WTC11 (cell line): ENCODE measurements around the gene NINJ2. TPM values are rescaled to one million over a fixed set of nuclear protein-coding genes. Genes with fewer than 3 reads are reported as not detected.

ENCODE experiments used
- ATF3 ChIP-seq: sonication (generic); formaldehyde crosslinking; conservative IDR thresholded peaks from 2 replicates; pipeline ENCODE4 v1.8.1; 2022; ENCODE audit warnings: mild to moderate bottlenecking, missing genetic modification reagents
- E2F5 ChIP-seq: sonication (generic); formaldehyde crosslinking; IDR thresholded peaks from 2 replicates; pipeline ENCODE4 v1.8.1; 2022; ENCODE audit warnings: mild to moderate bottlenecking, moderate library complexity, missing genetic modification reagents
- ESRRA ChIP-seq: sonication (generic); formaldehyde crosslinking; IDR thresholded peaks from 2 replicates; pipeline ENCODE4 v1.8.1; 2022; ENCODE audit warnings: mild to moderate bottlenecking, missing genetic modification reagents, borderline replicate concordance
- FOXK1 ChIP-seq: sonication (generic); formaldehyde crosslinking; IDR thresholded peaks from 2 replicates; pipeline ENCODE4 v1.8.0; 2022; ENCODE audit warnings: mild to moderate bottlenecking, moderate library complexity, missing genetic modification reagents
- FOXP1 ChIP-seq: sonication (generic); formaldehyde crosslinking; IDR thresholded peaks from 2 replicates; pipeline ENCODE4 v1.8.0; 2022; ENCODE audit warnings: missing genetic modification reagents, mild to moderate bottlenecking, moderate library complexity, borderline replicate concordance
- JAZF1 ChIP-seq: fragments of 250-450 bp; sonication (Bioruptor Pico); IDR thresholded peaks from 2 replicates; pipeline ENCODE4 v1.9.0; 2021; ENCODE audit warnings: moderate library complexity, mild to moderate bottlenecking, inconsistent platforms
- NFE2L1 ChIP-seq: sonication (generic); formaldehyde crosslinking; IDR thresholded peaks from 2 replicates; pipeline ENCODE4 v1.8.1; 2023; ENCODE audit warnings: missing genetic modification reagents
- NR1H2 ChIP-seq: sonication (generic); formaldehyde crosslinking; IDR thresholded peaks from 2 replicates; pipeline ENCODE4 v1.9.0; 2021; ENCODE audit warnings: mild to moderate bottlenecking, moderate library complexity, missing genetic modification reagents
- NR2C2 ChIP-seq: sonication (generic); formaldehyde crosslinking; IDR thresholded peaks from 2 replicates; pipeline ENCODE4 v1.8.0; 2022; ENCODE audit warnings: mild to moderate bottlenecking, missing genetic modification reagents
- OVOL2 ChIP-seq: fragments of 250-450 bp; sonication (Bioruptor Pico); IDR thresholded peaks from 2 replicates; pipeline ENCODE4 v1.9.0; 2021; ENCODE audit warnings: mild to moderate bottlenecking, borderline replicate concordance
- SP1 ChIP-seq: sonication (generic); formaldehyde crosslinking; conservative IDR thresholded peaks from 2 replicates; pipeline ENCODE4 v1.8.1; 2022; ENCODE audit warnings: missing genetic modification reagents
- ZNF232 ChIP-seq: sonication (generic); formaldehyde crosslinking; IDR thresholded peaks from 2 replicates; pipeline ENCODE4 v1.8.0; 2022; ENCODE audit warnings: mild to moderate bottlenecking, missing genetic modification reagents
- ZNF416 ChIP-seq: fragments of 250-450 bp; sonication (Bioruptor Pico); IDR thresholded peaks from 2 replicates; pipeline ENCODE4 v1.9.0; 2021; ENCODE audit warnings: mild to moderate bottlenecking, inconsistent platforms
- total RNA-seq: library from RNA; stranded (reverse); gene quantifications from 3 replicates; pipeline ENCODE4 v1.2.3, GENCODE V29; 2021
- TF ChIP-seq, protein P1 (sequence below): fragments of 250-450 bp; sonication (Bioruptor Pico); IDR thresholded peaks from 2 replicates; pipeline ENCODE4 v1.9.0; 2021; ENCODE audit warnings: mild to moderate bottlenecking, borderline replicate concordance
- TF ChIP-seq, protein P2 (sequence below): sonication (generic); formaldehyde crosslinking; IDR thresholded peaks from 2 replicates; pipeline ENCODE4 v1.8.1; 2023; ENCODE audit warnings: mild to moderate bottlenecking, missing genetic modification reagents
- TF ChIP-seq, protein P3 (sequence below): fragments of 250-450 bp; sonication (Bioruptor Pico); IDR thresholded peaks from 2 replicates; pipeline ENCODE4 v1.9.0; 2021; ENCODE audit warnings: moderate library complexity, mild to moderate bottlenecking, inconsistent platforms, borderline replicate concordance
- TF ChIP-seq, protein P4 (sequence below): fragments of 250-450 bp; sonication (Bioruptor Pico); IDR thresholded peaks from 2 replicates; pipeline ENCODE4 v1.9.0; 2021; ENCODE audit warnings: mild to moderate bottlenecking
- TF ChIP-seq, protein P5 (sequence below): sonication (generic); formaldehyde crosslinking; IDR thresholded peaks from 2 replicates; pipeline ENCODE4 v1.8.0; 2022; ENCODE audit warnings: mild to moderate bottlenecking, missing genetic modification reagents
- TF ChIP-seq, protein P6 (sequence below): sonication (generic); formaldehyde crosslinking; IDR thresholded peaks from 2 replicates; pipeline ENCODE4 v1.8.0; 2022; ENCODE audit warnings: mild to moderate bottlenecking, missing genetic modification reagents
- TF ChIP-seq, protein P7 (sequence below): fragments of 250-450 bp; sonication (Bioruptor Pico); IDR thresholded peaks from 2 replicates; pipeline ENCODE4 v1.8.0; 2021; ENCODE audit warnings: mild to moderate bottlenecking

Gene NINJ2
- total RNA-seq, 1 experiment from 2014 or later: 0.42 TPM

- TF ChIP-seq, protein P1, sequence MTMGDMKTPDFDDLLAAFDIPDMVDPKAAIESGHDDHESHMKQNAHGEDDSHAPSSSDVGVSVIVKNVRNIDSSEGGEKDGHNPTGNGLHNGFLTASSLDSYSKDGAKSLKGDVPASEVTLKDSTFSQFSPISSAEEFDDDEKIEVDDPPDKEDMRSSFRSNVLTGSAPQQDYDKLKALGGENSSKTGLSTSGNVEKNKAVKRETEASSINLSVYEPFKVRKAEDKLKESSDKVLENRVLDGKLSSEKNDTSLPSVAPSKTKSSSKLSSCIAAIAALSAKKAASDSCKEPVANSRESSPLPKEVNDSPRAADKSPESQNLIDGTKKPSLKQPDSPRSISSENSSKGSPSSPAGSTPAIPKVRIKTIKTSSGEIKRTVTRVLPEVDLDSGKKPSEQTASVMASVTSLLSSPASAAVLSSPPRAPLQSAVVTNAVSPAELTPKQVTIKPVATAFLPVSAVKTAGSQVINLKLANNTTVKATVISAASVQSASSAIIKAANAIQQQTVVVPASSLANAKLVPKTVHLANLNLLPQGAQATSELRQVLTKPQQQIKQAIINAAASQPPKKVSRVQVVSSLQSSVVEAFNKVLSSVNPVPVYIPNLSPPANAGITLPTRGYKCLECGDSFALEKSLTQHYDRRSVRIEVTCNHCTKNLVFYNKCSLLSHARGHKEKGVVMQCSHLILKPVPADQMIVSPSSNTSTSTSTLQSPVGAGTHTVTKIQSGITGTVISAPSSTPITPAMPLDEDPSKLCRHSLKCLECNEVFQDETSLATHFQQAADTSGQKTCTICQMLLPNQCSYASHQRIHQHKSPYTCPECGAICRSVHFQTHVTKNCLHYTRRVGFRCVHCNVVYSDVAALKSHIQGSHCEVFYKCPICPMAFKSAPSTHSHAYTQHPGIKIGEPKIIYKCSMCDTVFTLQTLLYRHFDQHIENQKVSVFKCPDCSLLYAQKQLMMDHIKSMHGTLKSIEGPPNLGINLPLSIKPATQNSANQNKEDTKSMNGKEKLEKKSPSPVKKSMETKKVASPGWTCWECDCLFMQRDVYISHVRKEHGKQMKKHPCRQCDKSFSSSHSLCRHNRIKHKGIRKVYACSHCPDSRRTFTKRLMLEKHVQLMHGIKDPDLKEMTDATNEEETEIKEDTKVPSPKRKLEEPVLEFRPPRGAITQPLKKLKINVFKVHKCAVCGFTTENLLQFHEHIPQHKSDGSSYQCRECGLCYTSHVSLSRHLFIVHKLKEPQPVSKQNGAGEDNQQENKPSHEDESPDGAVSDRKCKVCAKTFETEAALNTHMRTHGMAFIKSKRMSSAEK (CRISPR knock-in tag): no peak
- TF ChIP-seq, protein P2, sequence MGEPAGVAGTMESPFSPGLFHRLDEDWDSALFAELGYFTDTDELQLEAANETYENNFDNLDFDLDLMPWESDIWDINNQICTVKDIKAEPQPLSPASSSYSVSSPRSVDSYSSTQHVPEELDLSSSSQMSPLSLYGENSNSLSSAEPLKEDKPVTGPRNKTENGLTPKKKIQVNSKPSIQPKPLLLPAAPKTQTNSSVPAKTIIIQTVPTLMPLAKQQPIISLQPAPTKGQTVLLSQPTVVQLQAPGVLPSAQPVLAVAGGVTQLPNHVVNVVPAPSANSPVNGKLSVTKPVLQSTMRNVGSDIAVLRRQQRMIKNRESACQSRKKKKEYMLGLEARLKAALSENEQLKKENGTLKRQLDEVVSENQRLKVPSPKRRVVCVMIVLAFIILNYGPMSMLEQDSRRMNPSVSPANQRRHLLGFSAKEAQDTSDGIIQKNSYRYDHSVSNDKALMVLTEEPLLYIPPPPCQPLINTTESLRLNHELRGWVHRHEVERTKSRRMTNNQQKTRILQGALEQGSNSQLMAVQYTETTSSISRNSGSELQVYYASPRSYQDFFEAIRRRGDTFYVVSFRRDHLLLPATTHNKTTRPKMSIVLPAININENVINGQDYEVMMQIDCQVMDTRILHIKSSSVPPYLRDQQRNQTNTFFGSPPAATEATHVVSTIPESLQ (CRISPR knock-in tag): no peak
- TF ChIP-seq, protein P3, sequence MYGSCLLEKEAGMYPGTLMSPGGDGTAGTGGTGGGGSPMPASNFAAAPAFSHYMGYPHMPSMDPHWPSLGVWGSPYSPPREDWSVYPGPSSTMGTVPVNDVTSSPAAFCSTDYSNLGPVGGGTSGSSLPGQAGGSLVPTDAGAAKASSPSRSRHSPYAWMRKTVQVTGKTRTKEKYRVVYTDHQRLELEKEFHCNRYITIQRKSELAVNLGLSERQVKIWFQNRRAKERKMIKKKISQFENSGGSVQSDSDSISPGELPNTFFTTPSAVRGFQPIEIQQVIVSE (CRISPR knock-in tag): no peak
- TF ChIP-seq, protein P4, sequence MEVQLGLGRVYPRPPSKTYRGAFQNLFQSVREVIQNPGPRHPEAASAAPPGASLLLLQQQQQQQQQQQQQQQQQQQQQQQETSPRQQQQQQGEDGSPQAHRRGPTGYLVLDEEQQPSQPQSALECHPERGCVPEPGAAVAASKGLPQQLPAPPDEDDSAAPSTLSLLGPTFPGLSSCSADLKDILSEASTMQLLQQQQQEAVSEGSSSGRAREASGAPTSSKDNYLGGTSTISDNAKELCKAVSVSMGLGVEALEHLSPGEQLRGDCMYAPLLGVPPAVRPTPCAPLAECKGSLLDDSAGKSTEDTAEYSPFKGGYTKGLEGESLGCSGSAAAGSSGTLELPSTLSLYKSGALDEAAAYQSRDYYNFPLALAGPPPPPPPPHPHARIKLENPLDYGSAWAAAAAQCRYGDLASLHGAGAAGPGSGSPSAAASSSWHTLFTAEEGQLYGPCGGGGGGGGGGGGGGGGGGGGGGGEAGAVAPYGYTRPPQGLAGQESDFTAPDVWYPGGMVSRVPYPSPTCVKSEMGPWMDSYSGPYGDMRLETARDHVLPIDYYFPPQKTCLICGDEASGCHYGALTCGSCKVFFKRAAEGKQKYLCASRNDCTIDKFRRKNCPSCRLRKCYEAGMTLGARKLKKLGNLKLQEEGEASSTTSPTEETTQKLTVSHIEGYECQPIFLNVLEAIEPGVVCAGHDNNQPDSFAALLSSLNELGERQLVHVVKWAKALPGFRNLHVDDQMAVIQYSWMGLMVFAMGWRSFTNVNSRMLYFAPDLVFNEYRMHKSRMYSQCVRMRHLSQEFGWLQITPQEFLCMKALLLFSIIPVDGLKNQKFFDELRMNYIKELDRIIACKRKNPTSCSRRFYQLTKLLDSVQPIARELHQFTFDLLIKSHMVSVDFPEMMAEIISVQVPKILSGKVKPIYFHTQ (CRISPR knock-in tag): no peak
- 0 out of 2 replicates have a peak, but pooled peaks have one; percentile 34 for TF ChIP-seq E2F5 (CRISPR knock-in tag)
- 0 out of 2 replicates have a peak, but pooled peaks have one; percentile 34 for TF ChIP-seq SP1
- no peak for TF ChIP-seq ESRRA
- TF ChIP-seq, protein P5, sequence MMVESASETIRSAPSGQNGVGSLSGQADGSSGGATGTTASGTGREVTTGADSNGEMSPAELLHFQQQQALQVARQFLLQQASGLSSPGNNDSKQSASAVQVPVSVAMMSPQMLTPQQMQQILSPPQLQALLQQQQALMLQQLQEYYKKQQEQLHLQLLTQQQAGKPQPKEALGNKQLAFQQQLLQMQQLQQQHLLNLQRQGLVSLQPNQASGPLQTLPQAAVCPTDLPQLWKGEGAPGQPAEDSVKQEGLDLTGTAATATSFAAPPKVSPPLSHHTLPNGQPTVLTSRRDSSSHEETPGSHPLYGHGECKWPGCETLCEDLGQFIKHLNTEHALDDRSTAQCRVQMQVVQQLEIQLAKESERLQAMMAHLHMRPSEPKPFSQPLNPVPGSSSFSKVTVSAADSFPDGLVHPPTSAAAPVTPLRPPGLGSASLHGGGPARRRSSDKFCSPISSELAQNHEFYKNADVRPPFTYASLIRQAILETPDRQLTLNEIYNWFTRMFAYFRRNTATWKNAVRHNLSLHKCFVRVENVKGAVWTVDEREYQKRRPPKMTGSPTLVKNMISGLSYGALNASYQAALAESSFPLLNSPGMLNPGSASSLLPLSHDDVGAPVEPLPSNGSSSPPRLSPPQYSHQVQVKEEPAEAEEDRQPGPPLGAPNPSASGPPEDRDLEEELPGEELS (CRISPR knock-in tag): 0 out of 2 replicates have a peak, but pooled peaks have one; percentile 38
- TF ChIP-seq FOXK1: peak; percentile 49; the same call in 1 of the 2 replicates
- TF ChIP-seq ZNF232: no peak
- TF ChIP-seq, protein P6, sequence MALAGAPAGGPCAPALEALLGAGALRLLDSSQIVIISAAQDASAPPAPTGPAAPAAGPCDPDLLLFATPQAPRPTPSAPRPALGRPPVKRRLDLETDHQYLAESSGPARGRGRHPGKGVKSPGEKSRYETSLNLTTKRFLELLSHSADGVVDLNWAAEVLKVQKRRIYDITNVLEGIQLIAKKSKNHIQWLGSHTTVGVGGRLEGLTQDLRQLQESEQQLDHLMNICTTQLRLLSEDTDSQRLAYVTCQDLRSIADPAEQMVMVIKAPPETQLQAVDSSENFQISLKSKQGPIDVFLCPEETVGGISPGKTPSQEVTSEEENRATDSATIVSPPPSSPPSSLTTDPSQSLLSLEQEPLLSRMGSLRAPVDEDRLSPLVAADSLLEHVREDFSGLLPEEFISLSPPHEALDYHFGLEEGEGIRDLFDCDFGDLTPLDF (CRISPR knock-in tag): no peak
- no peak for TF ChIP-seq ATF3 (CRISPR knock-in tag)
- peak; percentile 62; the same call in 1 of the 2 replicates for TF ChIP-seq FOXP1 (CRISPR knock-in tag)
- TF ChIP-seq OVOL2 (CRISPR knock-in tag): no peak
- no peak for TF ChIP-seq NR2C2
- TF ChIP-seq NR1H2 (CRISPR knock-in tag): no peak
- TF ChIP-seq, protein P7, sequence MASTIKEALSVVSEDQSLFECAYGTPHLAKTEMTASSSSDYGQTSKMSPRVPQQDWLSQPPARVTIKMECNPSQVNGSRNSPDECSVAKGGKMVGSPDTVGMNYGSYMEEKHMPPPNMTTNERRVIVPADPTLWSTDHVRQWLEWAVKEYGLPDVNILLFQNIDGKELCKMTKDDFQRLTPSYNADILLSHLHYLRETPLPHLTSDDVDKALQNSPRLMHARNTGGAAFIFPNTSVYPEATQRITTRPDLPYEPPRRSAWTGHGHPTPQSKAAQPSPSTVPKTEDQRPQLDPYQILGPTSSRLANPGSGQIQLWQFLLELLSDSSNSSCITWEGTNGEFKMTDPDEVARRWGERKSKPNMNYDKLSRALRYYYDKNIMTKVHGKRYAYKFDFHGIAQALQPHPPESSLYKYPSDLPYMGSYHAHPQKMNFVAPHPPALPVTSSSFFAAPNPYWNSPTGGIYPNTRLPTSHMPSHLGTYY (CRISPR knock-in tag): no peak
- TF ChIP-seq JAZF1 (CRISPR knock-in tag): no peak
- TF ChIP-seq ZNF416: no peak
- TF ChIP-seq NFE2L1: no peak
Measured at GRCh38 chr12:630656-631632, 32.3 kb downstream of the NINJ2 start (continued).
